Body of pancreas (tissue), 4 donors: ENCODE data around the gene EYS. TPM values are rescaled to one million over a fixed set of nuclear protein-coding genes. Genes with fewer than 3 reads are reported as not detected.
A peak's percentile ranks its signal among the peaks of the same experiment; 100 is the strongest.

Source experiments
- ATAC-seq: fragments of 150-250 bp; one replicate; pipeline ENCODE4 v1.9.1; 2016
- DNase-seq, 4 donors: peaks; one replicate each; pipeline ENCODE4 v3.0.0-alpha.2; 2019
- H3K27ac ChIP-seq, 4 donors: fragments of 200-600 bp; sonication (generic); 1 replicate in 3 of 4; 2 replicates in 1 of 4; pipeline versions ENCODE4 v1.5.1 to v1.6.1; 2016 to 2019; ENCODE audit warnings: mild to moderate bottlenecking in 1 of 4, mixed read lengths in 1 of 4, moderate library complexity in 1 of 4
- H3K27me3 ChIP-seq, 2 donors: fragments of 200-600 bp; sonication (generic); one replicate each; pipeline ENCODE4 v1.6.0; 2016; ENCODE audit warnings: mild to moderate bottlenecking in 1 of 2
- H3K36me3 ChIP-seq, 2 donors: fragments of 200-600 bp; sonication (generic); replicated peaks in 1 of 2; 2 replicates each; pipeline ENCODE4 v1.5.1; 2016; ENCODE audit warnings: low read depth in 2 of 2; ENCODE audit not compliant: insufficient read depth in 1 of 2
- H3K4me1 ChIP-seq: fragments of 200-600 bp; sonication (generic); one replicate; pipeline ENCODE4 v1.6.0; 2016
- H3K4me3 ChIP-seq, 2 donors: fragments of 200-600 bp; sonication (generic); 1 replicate in 1 of 2; 2 replicates in 1 of 2; pipeline ENCODE4 v1.5.1; 2016 to 2019
- H3K9me3 ChIP-seq, 3 donors: fragments of 200-600 bp; sonication (generic); 1 replicate in 2 of 3; 2 replicates in 1 of 3; pipeline ENCODE4 v1.5.1; 2016
- POLR2A ChIP-seq, 3 donors: fragments of 450-650 bp; IDR thresholded peaks; one replicate each; pipeline ENCODE4 v1.6.1; 2016; ENCODE audit warnings: antibody characterized with exemption in 3 of 3, mild to moderate bottlenecking in 2 of 3
- WGBS, 2 donors: methylation state at CpG; one replicate each; pipeline ENCODE4 v1.1.5; 2017; 5-methylcytosine and 5-hydroxymethylcytosine counted together
- intact Hi-C: fragments of 100-400 bp; cut with DNase I; formaldehyde crosslinking; loops from one replicate; pipeline ENCODE4 v1.15.1; 2023
- total RNA-seq, 2 donors: library from RNA; depleted of rRNA; stranded (reverse); fragments of >200 nt; gene quantifications; one replicate each; pipeline ENCODE4 v1.1.0, GENCODE V29; 2016
- TF ChIP-seq, protein P1 (sequence below), 7 experiments: fragments of 450-650 bp in 4 of 7; fragments of 200-600 bp in 3 of 7; sonication (generic) in 3 of 7; IDR thresholded peaks; one replicate each; pipeline ENCODE4 v1.5.1; 2016 to 2019; ENCODE audit warnings: antibody characterized with exemption in 7 of 7

EYS gene
- total RNA-seq, 2 donors from 2014 or later = 0.26 TPM; not detected in 1

DNA sequence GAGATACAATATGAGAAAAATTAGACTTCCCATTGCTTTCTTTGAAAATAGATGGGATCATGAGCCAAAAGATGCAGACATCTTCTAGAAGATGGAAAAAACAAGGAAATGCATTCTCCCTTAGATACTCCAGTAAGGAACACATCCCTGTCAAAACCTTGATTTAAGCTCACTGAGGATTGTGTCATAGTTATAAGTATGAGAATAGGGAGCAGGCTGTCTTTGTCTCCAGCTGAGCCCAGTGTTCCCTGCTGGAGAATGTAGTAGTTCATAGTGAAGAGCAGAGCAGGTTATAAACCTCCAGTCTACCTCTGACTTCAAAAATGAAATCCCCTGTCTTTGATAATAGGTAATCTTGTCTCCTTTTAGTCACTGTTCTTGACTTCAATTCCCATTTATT is 1481.5 kb downstream of the EYS start:
- no peaks in the 10 kb centered on the region for H3K9me3 ChIP-seq
- no peak overlapping the region for H3K4me3 ChIP-seq

DNA sequence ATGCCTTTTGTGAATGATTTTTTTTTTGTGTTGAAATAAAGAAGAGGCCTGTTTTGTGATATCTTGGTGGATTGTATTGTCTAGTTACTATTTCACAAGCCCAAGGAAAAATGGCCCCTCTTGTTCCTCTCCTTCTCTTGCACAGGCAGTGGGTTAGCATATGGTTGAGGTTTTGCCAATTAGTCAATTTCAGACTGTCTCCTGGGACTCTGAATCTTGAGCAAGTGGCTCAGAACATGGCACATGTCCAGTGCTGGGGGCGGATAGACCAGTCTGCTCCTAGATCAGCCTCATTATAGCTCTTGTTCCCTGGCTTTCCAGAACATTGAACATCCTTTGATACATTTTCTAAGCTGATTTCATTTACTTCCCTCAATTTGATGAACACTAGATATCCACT is 1482.2 kb downstream of the EYS start:
- TF ChIP-seq, protein P1, sequence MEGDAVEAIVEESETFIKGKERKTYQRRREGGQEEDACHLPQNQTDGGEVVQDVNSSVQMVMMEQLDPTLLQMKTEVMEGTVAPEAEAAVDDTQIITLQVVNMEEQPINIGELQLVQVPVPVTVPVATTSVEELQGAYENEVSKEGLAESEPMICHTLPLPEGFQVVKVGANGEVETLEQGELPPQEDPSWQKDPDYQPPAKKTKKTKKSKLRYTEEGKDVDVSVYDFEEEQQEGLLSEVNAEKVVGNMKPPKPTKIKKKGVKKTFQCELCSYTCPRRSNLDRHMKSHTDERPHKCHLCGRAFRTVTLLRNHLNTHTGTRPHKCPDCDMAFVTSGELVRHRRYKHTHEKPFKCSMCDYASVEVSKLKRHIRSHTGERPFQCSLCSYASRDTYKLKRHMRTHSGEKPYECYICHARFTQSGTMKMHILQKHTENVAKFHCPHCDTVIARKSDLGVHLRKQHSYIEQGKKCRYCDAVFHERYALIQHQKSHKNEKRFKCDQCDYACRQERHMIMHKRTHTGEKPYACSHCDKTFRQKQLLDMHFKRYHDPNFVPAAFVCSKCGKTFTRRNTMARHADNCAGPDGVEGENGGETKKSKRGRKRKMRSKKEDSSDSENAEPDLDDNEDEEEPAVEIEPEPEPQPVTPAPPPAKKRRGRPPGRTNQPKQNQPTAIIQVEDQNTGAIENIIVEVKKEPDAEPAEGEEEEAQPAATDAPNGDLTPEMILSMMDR (IDR thresholded peaks at IDR 0.05) = no peak
- no peak for TF ChIP-seq POLR2A (IDR thresholded peaks at IDR 0.05)
- Histone ChIP-seq H3K36me3 (no peaks in the 10 kb centered on the region), H3K27ac (no peak overlapping the region), H3K27me3 (no peaks in the 10 kb centered on the region), H3K9me3 (no peaks in the 10 kb centered on the region), H3K4me3 (no peak overlapping the region), H3K4me1 (no peaks in the 10 kb centered on the region)
- DNase-seq = peak in 3 of 4 donors; percentile 15 to 36 (median 23)
- intact Hi-C loops = no loop called here
- no peak for ATAC-seq
- WGBS, 2 donors = 28 to 50% methylated on average over 1 of the region's 1 CpG

More for the DNA sequence above, 1481.5 kb downstream of the EYS start:
- no peaks in the 10 kb centered on the region for H3K36me3 ChIP-seq
- TF ChIP-seq, protein P1 (IDR thresholded peaks at IDR 0.05) = no peak
- no peak for TF ChIP-seq POLR2A (IDR thresholded peaks at IDR 0.05)
- no peak for ATAC-seq
- H3K27me3 ChIP-seq = no peaks in the 10 kb centered on the region
- DNase-seq = no peak
- H3K27ac ChIP-seq = no peak overlapping the region
- intact Hi-C loops = no loop called here
- H3K4me1 ChIP-seq = no peaks in the 10 kb centered on the region

DNA sequence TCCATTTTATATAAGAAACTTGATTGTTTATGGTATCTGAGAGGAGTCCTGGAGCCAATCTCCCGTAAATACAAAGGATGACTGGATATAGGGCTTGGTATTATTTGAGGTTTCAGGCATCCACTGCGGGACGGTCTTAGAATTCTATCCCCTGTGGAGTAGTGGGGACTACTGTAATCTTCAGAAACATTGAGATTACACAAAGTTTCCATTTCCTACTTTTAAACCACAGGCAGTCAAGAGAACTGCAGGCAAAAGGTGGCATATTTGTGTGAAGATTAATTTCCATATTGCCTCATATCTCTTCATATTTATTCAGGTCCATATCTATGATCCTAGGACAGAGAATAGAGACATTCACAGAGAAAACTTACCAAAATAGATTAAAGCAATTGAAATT is 1485.2 kb downstream of the EYS start:
- Histone ChIP-seq H3K4me1 (no peaks in the 10 kb centered on the region), H3K27me3 (no peaks in the 10 kb centered on the region), H3K36me3 (no peaks in the 10 kb centered on the region), H3K27ac (no peak overlapping the region), H3K9me3 (no peaks in the 10 kb centered on the region), H3K4me3 (no peak overlapping the region)
- whole genome bisulfite sequencing, 2 donors = 70 to 88% methylated on average over 3 of the region's 3 CpGs
- TF ChIP-seq, protein P1 (IDR thresholded peaks at IDR 0.05) = no peak
- no peak for TF ChIP-seq POLR2A (IDR thresholded peaks at IDR 0.05)
- ATAC-seq (no peak), DNase-seq (no peak)
- intact Hi-C loops = no loop called here

DNA sequence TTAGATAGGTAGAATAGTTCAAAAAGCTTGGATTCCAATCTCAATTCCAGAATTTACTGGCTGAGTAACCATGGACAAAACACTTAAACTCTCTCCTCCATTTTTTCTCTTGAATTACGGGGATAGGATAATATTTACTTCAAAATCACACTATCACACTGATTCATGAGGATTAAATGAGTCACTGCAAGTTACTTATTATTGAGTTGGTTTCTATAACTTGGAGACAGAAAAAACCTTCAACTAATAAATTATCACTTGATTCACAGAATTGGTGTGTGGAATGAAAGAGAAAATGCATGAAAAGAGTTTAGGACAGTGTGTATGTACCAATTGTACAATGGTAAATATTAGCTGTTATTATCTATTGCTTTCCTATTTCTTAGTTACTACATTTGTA is 1486.2 kb downstream of the EYS start:
- Histone ChIP-seq H3K36me3 (no peaks in the 10 kb centered on the region), H3K4me1 (no peaks in the 10 kb centered on the region), H3K27ac (no peak overlapping the region), H3K27me3 (no peaks in the 10 kb centered on the region), H3K9me3 (no peaks in the 10 kb centered on the region), H3K4me3 (no peak overlapping the region)
- no peak for DNase-seq
- WGBS, 2 donors = 16 to 21% methylated on average over 1 of the region's 1 CpG
- ATAC-seq = no peak
- no peak for TF ChIP-seq POLR2A (IDR thresholded peaks at IDR 0.05)
- TF ChIP-seq, protein P1 (IDR thresholded peaks at IDR 0.05) = no peak
- intact Hi-C loops = no loop called here

DNA sequence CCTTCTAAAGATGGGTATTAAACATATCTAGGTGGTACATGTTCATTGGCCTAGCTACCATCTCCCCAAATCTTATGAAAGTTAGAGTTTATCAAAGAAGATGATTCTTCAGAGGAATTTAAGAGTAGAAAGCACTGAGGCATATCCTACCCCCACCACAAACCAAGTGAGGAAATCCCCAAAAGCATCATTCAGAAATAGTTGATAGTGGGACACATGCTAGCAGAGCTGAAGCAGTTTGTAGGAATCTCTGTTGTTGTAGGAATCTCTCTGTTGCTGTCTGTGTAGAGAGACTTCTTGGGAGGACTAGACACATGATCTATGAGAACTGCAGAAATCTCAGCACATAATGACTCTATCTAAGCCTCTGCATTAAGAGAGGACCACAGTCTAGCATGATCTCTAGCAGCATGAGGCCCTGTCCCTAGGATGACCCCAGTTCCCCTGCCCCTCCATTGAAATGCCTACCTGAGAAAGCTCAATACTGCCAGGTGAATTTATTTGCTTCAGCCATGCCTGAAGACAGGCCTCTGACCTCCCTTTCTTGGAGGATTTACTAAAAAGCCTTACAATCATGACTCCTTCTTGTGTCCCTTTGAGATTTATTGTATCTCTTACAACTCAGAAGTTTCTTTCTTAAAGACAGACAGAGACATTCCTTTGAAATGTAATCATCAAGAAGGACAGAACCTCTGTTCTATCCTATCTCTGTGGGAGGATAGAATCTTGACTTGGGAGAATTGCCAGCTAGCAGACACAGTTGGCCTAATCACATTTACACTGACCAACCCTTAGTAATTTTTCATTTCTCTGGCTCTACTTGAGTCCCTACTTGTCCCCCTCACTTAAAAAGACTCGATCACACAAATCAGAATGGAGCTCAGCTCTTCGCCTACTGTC is 1489.1 kb downstream of the EYS start:
- H3K4me1 ChIP-seq = no peaks in the 10 kb centered on the region
- H3K9me3 ChIP-seq = no peaks in the 10 kb centered on the region
- H3K4me3 ChIP-seq = no peak overlapping the region
- no peak for DNase-seq
- no peaks in the 10 kb centered on the region for H3K36me3 ChIP-seq
- no peak for TF ChIP-seq POLR2A (IDR thresholded peaks at IDR 0.05)
- TF ChIP-seq, protein P1 (IDR thresholded peaks at IDR 0.05) = no peak
- ATAC-seq = no peak
- 58 to 60% methylated on average over 2 of the region's 2 CpGs for WGBS, 2 donors
- intact Hi-C loops = no loop called here
- no peak overlapping the region for H3K27ac ChIP-seq
- no peaks in the 10 kb centered on the region for H3K27me3 ChIP-seq
